ENCODE measurements around the gene HSPB7.
"Not testable (repeated sequence)": the region's sequence is repeated elsewhere in the genome, so short reads cannot be mapped to it uniquely, and the experiment has no call there.

HSPB7 gene

GRCh38 chr1:15985611-15986297 is 32.1 kb downstream of the HSPB7 start:
- TF ChIP-seq POLR2A (IDR thresholded peaks at IDR 0.05; ENCODE audit: low read depth, low read length) (no peak), PAX5 (IDR thresholded peaks at IDR 0.05; ENCODE audit: insufficient read depth, low read length, severe bottlenecking) (no peak), POU2F2 (IDR thresholded peaks at IDR 0.05; ENCODE audit: low read depth, low read length) (no peak), SPI1 (IDR thresholded peaks at IDR 0.05; ENCODE audit: low read depth, low read length) (no peak), TAF1 (IDR thresholded peaks at IDR 0.05; ENCODE audit: low read depth, low read length) (no peak), POLR2AphosphoS5 (IDR thresholded peaks at IDR 0.05; ENCODE audit: low read depth, low read length) (no peak)
- DNase-seq (ENCODE audit: insufficient read length, low spot score) (no peak), FAIRE-seq (peak; percentile 35)

- DNase-seq (ENCODE audit: insufficient read length, low spot score) (no peak), FAIRE-seq (no peak)
- no peak for TF ChIP-seq POU2F2 (IDR thresholded peaks at IDR 0.05; ENCODE audit: low read depth, low read length)
- TF ChIP-seq PAX5 (IDR thresholded peaks at IDR 0.05; ENCODE audit: insufficient read depth, low read length, severe bottlenecking), result no peak
- TF ChIP-seq POLR2AphosphoS5 (IDR thresholded peaks at IDR 0.05; ENCODE audit: low read depth, low read length), result no peak
- TF ChIP-seq SPI1 (IDR thresholded peaks at IDR 0.05; ENCODE audit: low read depth, low read length), result no peak
- no peak for TF ChIP-seq POLR2A (IDR thresholded peaks at IDR 0.05; ENCODE audit: low read depth, low read length)
- no peak for TF ChIP-seq TAF1 (IDR thresholded peaks at IDR 0.05; ENCODE audit: low read depth, low read length)
Observed at GRCh38 chr1:15983275-15983674, 34.6 kb downstream of the HSPB7 start.

GRCh38 chr1:15981679-15982078 is 36.2 kb downstream of the HSPB7 start:
- DNase-seq (ENCODE audit: insufficient read length, low spot score), result no peak
- FAIRE-seq, result no peak
- TF ChIP-seq POLR2A (IDR thresholded peaks at IDR 0.05; ENCODE audit: low read depth, low read length), result no peak
- no peak for TF ChIP-seq PAX5 (IDR thresholded peaks at IDR 0.05; ENCODE audit: insufficient read depth, low read length, severe bottlenecking)
- TF ChIP-seq POLR2AphosphoS5 (IDR thresholded peaks at IDR 0.05; ENCODE audit: low read depth, low read length), result no peak
- TF ChIP-seq TAF1 (IDR thresholded peaks at IDR 0.05; ENCODE audit: low read depth, low read length), result no peak
- no peak for TF ChIP-seq POU2F2 (IDR thresholded peaks at IDR 0.05; ENCODE audit: low read depth, low read length)
- no peak for TF ChIP-seq SPI1 (IDR thresholded peaks at IDR 0.05; ENCODE audit: low read depth, low read length)

GRCh38 chr1:15977947-15978346 is 39.9 kb downstream of the HSPB7 start:
- DNase-seq (ENCODE audit: insufficient read length, low spot score); FAIRE-seq: not testable (repeated sequence)

GRCh38 chr1:15975805-15976680 is 41.8 kb downstream of the HSPB7 start, which contains the start of gene ZBTB17:
Gene ZBTB17, minus strand, starts transcription at chr1:15976101. Its CDS starts 27,606 bp downstream, at chr1:15948495.
- peak; percentile 96 for FAIRE-seq
- 0 out of 2 replicates have a peak, but pooled peaks have one; percentile 57 for TF ChIP-seq TAF1 (IDR thresholded peaks at IDR 0.05; ENCODE audit: low read depth, low read length)
- no peak for TF ChIP-seq PAX5 (IDR thresholded peaks at IDR 0.05; ENCODE audit: insufficient read depth, low read length, severe bottlenecking)
- peak; percentile 46; the same call in 1 of the 2 replicates for TF ChIP-seq POLR2A (IDR thresholded peaks at IDR 0.05; ENCODE audit: low read depth, low read length)
- peak; percentile 89 for DNase-seq (ENCODE audit: insufficient read length, low spot score)

- FAIRE-seq (no peak), DNase-seq (ENCODE audit: insufficient read length, low spot score) (peak; percentile 73)
- no peak for TF ChIP-seq SPI1 (IDR thresholded peaks at IDR 0.05; ENCODE audit: low read depth, low read length)
- peak; percentile 27; the same call in 1 of the 2 replicates for TF ChIP-seq POLR2A (IDR thresholded peaks at IDR 0.05; ENCODE audit: low read depth, low read length)
- 0 out of 2 replicates have a peak, but pooled peaks have one; percentile 16 for TF ChIP-seq POU2F2 (IDR thresholded peaks at IDR 0.05; ENCODE audit: low read depth, low read length)
- no peak for TF ChIP-seq POLR2AphosphoS5 (IDR thresholded peaks at IDR 0.05; ENCODE audit: low read depth, low read length)
Observed at GRCh38 chr1:15975358-15975804, 42.5 kb downstream of the HSPB7 start.

- FAIRE-seq (no peak), DNase-seq (ENCODE audit: insufficient read length, low spot score) (no peak)
- TF ChIP-seq SPI1 (IDR thresholded peaks at IDR 0.05; ENCODE audit: low read depth, low read length) (no peak), POLR2A (IDR thresholded peaks at IDR 0.05; ENCODE audit: low read depth, low read length) (peak; percentile 5; the same call in 1 of the 2 replicates)
Observed at GRCh38 chr1:15974855-15975254, 43.0 kb downstream of the HSPB7 start.

GRCh38 chr1:15973772-15974171 is 44.1 kb downstream of the HSPB7 start:
- no peak for FAIRE-seq
- TF ChIP-seq POLR2AphosphoS5 (IDR thresholded peaks at IDR 0.05; ENCODE audit: low read depth, low read length), result no peak
- TF ChIP-seq TAF1 (IDR thresholded peaks at IDR 0.05; ENCODE audit: low read depth, low read length), result no peak
- TF ChIP-seq SPI1 (IDR thresholded peaks at IDR 0.05; ENCODE audit: low read depth, low read length), result no peak
- no peak for TF ChIP-seq POU2F2 (IDR thresholded peaks at IDR 0.05; ENCODE audit: low read depth, low read length)
- TF ChIP-seq POLR2A (IDR thresholded peaks at IDR 0.05; ENCODE audit: low read depth, low read length), result no peak
- TF ChIP-seq PAX5 (IDR thresholded peaks at IDR 0.05; ENCODE audit: insufficient read depth, low read length, severe bottlenecking), result no peak

GRCh38 chr1:15972409-15972808 is 45.4 kb downstream of the HSPB7 start:
- no peak for TF ChIP-seq POU2F2 (IDR thresholded peaks at IDR 0.05; ENCODE audit: low read depth, low read length)
- no peak for TF ChIP-seq POLR2A (IDR thresholded peaks at IDR 0.05; ENCODE audit: low read depth, low read length)
- no peak for TF ChIP-seq PAX5 (IDR thresholded peaks at IDR 0.05; ENCODE audit: insufficient read depth, low read length, severe bottlenecking)
- TF ChIP-seq POLR2AphosphoS5 (IDR thresholded peaks at IDR 0.05; ENCODE audit: low read depth, low read length), result no peak
- TF ChIP-seq SPI1 (IDR thresholded peaks at IDR 0.05; ENCODE audit: low read depth, low read length), result no peak
- no peak for TF ChIP-seq TAF1 (IDR thresholded peaks at IDR 0.05; ENCODE audit: low read depth, low read length)
- no peak for FAIRE-seq
- DNase-seq (ENCODE audit: insufficient read length, low spot score), result no peak

More at GRCh38 chr1:15973772-15974171, 44.1 kb downstream of the HSPB7 start:
- no peak for DNase-seq (ENCODE audit: insufficient read length, low spot score)

Measured in GM12891 (cell line).